ENCODE measurements around the gene ICAM2. TPM values are rescaled to one million over a fixed set of nuclear protein-coding genes. Genes with fewer than 3 reads are reported as not detected.

Gene ICAM2
- total RNA-seq, 1 donor from 2014 or later = 38.2 TPM

- DNase-seq (ENCODE audit: low spot score) (peak; percentile 76), ATAC-seq (peak; percentile 80)
Observed at GRCh38 chr17:63961355-63962212, 58.8 kb downstream of the ICAM2 start.

GRCh38 chr17:63960430-63960829, 60.0 kb downstream of the ICAM2 start:
- ATAC-seq (no peak), DNase-seq (ENCODE audit: low spot score) (no peak)
- intact Hi-C loops (cut with DNase I) = no loop called here

More at GRCh38 chr17:63961355-63962212, 58.8 kb downstream of the ICAM2 start:
- intact Hi-C loops (cut with DNase I) = no loop called here

- no peak for ATAC-seq
- no peak for DNase-seq (ENCODE audit: low spot score)
- intact Hi-C loops (cut with DNase I) = no loop called here
Observed at GRCh38 chr17:63960006-63960405, 60.4 kb downstream of the ICAM2 start.

- no peak for ATAC-seq
- intact Hi-C loops (cut with DNase I) = no loop called here
Observed at GRCh38 chr17:63956296-63956920, 64.0 kb downstream of the ICAM2 start.

GRCh38 chr17:63955791-63956190, 64.6 kb downstream of the ICAM2 start:
- intact Hi-C loops (cut with DNase I) = no loop called here
- ATAC-seq = no peak
- no peak for DNase-seq (ENCODE audit: low spot score)

More at GRCh38 chr17:63956296-63956920, 64.0 kb downstream of the ICAM2 start:
- DNase-seq (ENCODE audit: low spot score) = no peak

- intact Hi-C loops (cut with DNase I) = no loop called here
Observed at GRCh38 chr17:63955232-63955631, 65.2 kb downstream of the ICAM2 start.

GRCh38 chr17:63954402-63955063, 65.9 kb downstream of the ICAM2 start:
- ATAC-seq (no peak), DNase-seq (ENCODE audit: low spot score) (no peak)
- intact Hi-C loops (cut with DNase I) = no loop called here

More at GRCh38 chr17:63955232-63955631, 65.2 kb downstream of the ICAM2 start:
- DNase-seq (ENCODE audit: low spot score) (no peak), ATAC-seq (no peak)

Other genes with a start within 250 kb of the ICAM2 start
- 74.0 TPM for gene CCDC47, start 247.0 kb downstream of the ICAM2 start, total RNA-seq
- gene DDX42, start 246.5 kb downstream of the ICAM2 start, total RNA-seq = 139 TPM
- 77.1 TPM for gene PSMC5, start 193.2 kb downstream of the ICAM2 start, total RNA-seq
- gene FTSJ3, start 193.0 kb downstream of the ICAM2 start, total RNA-seq = 41.9 TPM
- gene SMARCD2, start 177.9 kb downstream of the ICAM2 start, total RNA-seq = 50.4 TPM
- gene CSH2, start 147.0 kb downstream of the ICAM2 start, total RNA-seq = not detected
- gene GH2, start 138.7 kb downstream of the ICAM2 start, total RNA-seq = not detected
- gene CSH1, start 124.1 kb downstream of the ICAM2 start, total RNA-seq = not detected
- not detected for gene CSHL1, start 109.4 kb downstream of the ICAM2 start, total RNA-seq
- gene GH1, start 101.8 kb downstream of the ICAM2 start, total RNA-seq = not detected
- gene CD79B, start 88.3 kb downstream of the ICAM2 start, total RNA-seq = 5.3 TPM
- 3.5 TPM for gene SCN4A, start 47.7 kb downstream of the ICAM2 start, total RNA-seq
- gene PRR29, start 22.3 kb downstream of the ICAM2 start, total RNA-seq = 1.0 TPM
- gene ERN1, start 109.5 kb upstream of the ICAM2 start, total RNA-seq = 22.2 TPM
- gene TEX2, start 242.6 kb upstream of the ICAM2 start, total RNA-seq = 39.5 TPM

Measured in sciatic nerve (tissue), 2 donors.